MCF 10A (cell line): Measurements from ENCODE around the gene GRM7. TPM values are rescaled to one million over a fixed set of nuclear protein-coding genes. Genes with fewer than 3 reads are reported as not detected.

Experiments
- BruUV-seq: library from RNA; stranded (reverse); fragments of 400-500 nt; replicated peaks from 2 replicates; lab custom pipeline; 2021; lab: Mats Ljungman, UMichigan
- CTCF ChIA-PET: fragments of 300-600 bp; sonication (Branson Sonifier 250); formaldehyde crosslinking; extraction: SDS; loops from one replicate; lab custom pipeline; 2021; ENCODE audit warnings: antibody characterized with exemption, inconsistent platforms; lab: Yijun Ruan, JAX
- POLR2A ChIA-PET: fragments of 300-600, 350-650 bp; sonication (Branson Sonifier 250); formaldehyde crosslinking; extraction: SDS; loops from one replicate; lab custom pipeline; 2020; ENCODE audit warnings: antibody characterized with exemption, inconsistent platforms; lab: Yijun Ruan, JAX
- DNase-seq: peaks from one replicate; pipeline ENCODE4 v3.0.0-alpha.2; 2018; ENCODE audit not compliant: unreplicated experiment
- H3K27ac Mint-ChIP-seq: one replicate; pipeline ENCODE4 v1.8.0; 2022; ENCODE audit warnings: mild to moderate bottlenecking, low read depth, mixed read lengths; ENCODE audit not compliant: unreplicated experiment
- H3K27me3 Mint-ChIP-seq: one replicate; pipeline ENCODE4 v1.8.0; 2022; ENCODE audit warnings: mixed read lengths; ENCODE audit not compliant: insufficient read depth, unreplicated experiment
- H3K36me3 Mint-ChIP-seq: one replicate; pipeline ENCODE4 v1.8.0; 2022; ENCODE audit warnings: mild to moderate bottlenecking, moderate library complexity, mixed read lengths; ENCODE audit not compliant: insufficient read depth, unreplicated experiment
- H3K4me1 Mint-ChIP-seq: one replicate; pipeline ENCODE4 v1.8.0; 2022; ENCODE audit warnings: mixed read lengths; ENCODE audit not compliant: insufficient read depth, unreplicated experiment
- H3K4me3 Mint-ChIP-seq: one replicate; pipeline ENCODE4 v1.8.0; 2022; ENCODE audit warnings: mild to moderate bottlenecking, moderate library complexity, mixed read lengths; ENCODE audit not compliant: unreplicated experiment
- H3K9me3 Mint-ChIP-seq: one replicate; pipeline ENCODE4 v1.8.0; 2022; ENCODE audit warnings: mixed read lengths; ENCODE audit not compliant: unreplicated experiment
- intact Hi-C: fragments of 100-400 bp; cut with micrococcal nuclease; formaldehyde crosslinking; loops from 2 replicates; pipeline ENCODE4 v1.14.1; 2022
- total RNA-seq: library from RNA; stranded (reverse); gene quantifications from 2 replicates; pipeline ENCODE4 v1.2.3, GENCODE V29; 2022
- TF ChIP-seq, protein P1 (sequence below): fragments of 200-600 bp; IDR thresholded peaks from one replicate; pipeline ENCODE4 v1.8.0; 2022; ENCODE audit warnings: antibody characterized with exemption, mild to moderate bottlenecking; ENCODE audit not compliant: unreplicated experiment

Gene GRM7
- total RNA-seq, 1 experiment from 2014 or later = not detected

DNA sequence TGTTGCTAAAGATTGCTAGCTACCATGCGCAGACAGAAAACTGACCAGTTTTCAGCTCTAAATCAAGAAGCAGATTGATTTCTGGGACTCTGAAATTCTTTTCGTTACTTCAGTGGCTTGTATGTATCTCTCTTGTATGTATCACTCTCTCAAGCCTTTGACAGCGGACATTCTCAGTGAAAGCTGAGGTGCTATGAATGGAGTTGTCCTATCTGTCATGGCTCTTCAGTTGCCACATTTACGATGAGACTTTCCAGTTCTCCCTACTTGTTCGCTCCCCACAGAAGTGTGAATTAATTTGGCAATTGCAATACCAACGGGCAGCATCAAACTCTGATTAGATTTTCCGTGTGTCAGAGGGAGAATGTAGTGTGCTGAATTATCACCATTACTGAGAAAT lies 432.4 kb downstream of the GRM7 start:
- no peak overlapping the region for H3K4me3 Mint-ChIP-seq
- no peak overlapping the region for H3K27ac Mint-ChIP-seq
- CTCF ChIA-PET = interaction anchor here (0.6 to 1.0 kb wide), 2 partner anchors 295 to 987 kb away, joined by 3 to 4 read pairs; no protein-coding TSS in a partner anchor
- POLR2A ChIA-PET = no interaction called here
- peaks cover 8% of the 10 kb centered on the region for H3K4me1 Mint-ChIP-seq
- BruUV-seq = no TSS peak
- no peaks in the 10 kb centered on the region for H3K27me3 Mint-ChIP-seq
- intact Hi-C loops = no loop called here
- H3K9me3 Mint-ChIP-seq = no peaks in the 10 kb centered on the region
- TF ChIP-seq, protein P1, sequence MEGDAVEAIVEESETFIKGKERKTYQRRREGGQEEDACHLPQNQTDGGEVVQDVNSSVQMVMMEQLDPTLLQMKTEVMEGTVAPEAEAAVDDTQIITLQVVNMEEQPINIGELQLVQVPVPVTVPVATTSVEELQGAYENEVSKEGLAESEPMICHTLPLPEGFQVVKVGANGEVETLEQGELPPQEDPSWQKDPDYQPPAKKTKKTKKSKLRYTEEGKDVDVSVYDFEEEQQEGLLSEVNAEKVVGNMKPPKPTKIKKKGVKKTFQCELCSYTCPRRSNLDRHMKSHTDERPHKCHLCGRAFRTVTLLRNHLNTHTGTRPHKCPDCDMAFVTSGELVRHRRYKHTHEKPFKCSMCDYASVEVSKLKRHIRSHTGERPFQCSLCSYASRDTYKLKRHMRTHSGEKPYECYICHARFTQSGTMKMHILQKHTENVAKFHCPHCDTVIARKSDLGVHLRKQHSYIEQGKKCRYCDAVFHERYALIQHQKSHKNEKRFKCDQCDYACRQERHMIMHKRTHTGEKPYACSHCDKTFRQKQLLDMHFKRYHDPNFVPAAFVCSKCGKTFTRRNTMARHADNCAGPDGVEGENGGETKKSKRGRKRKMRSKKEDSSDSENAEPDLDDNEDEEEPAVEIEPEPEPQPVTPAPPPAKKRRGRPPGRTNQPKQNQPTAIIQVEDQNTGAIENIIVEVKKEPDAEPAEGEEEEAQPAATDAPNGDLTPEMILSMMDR = no peak
- H3K36me3 Mint-ChIP-seq = no peaks in the 10 kb centered on the region
- no peak for DNase-seq

DNA sequence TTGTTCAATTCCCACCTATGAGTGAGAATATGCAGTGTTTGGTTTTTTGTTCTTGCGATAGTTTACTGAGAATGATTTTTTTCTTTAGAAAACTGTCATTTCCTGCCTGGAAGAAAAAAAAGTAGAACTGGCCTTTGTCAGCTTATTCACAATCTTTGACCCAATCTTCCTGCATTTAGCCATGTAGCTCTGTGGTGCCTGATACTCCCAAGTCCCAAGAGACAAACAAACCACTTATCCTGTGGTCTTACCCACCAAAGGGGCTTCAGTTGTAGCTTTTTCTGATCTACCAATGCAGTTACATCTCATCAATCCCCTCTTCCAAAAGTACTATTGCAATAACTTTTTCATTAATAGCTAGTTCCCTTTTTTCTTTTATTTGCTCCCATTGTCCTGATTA lies 444.6 kb downstream of the GRM7 start:
- ChIA-PET CTCF (interaction anchor here (0.6 kb wide), 2 partner anchors 8 to 501 kb away, joined by 3 read pairs; no protein-coding TSS in a partner anchor), POLR2A (no interaction called here)
- H3K4me3 Mint-ChIP-seq = no peak overlapping the region
- H3K9me3 Mint-ChIP-seq = peaks cover 24% of the 10 kb centered on the region
- peaks cover 4% of the 10 kb centered on the region for H3K36me3 Mint-ChIP-seq
- H3K4me1 Mint-ChIP-seq = peaks cover 32% of the 10 kb centered on the region
- no peaks in the 10 kb centered on the region for H3K27me3 Mint-ChIP-seq
- no TSS peak for BruUV-seq
- DNase-seq = no peak
- TF ChIP-seq, protein P1 = no peak
- no peak overlapping the region for H3K27ac Mint-ChIP-seq
- intact Hi-C loops = no loop called here

DNA sequence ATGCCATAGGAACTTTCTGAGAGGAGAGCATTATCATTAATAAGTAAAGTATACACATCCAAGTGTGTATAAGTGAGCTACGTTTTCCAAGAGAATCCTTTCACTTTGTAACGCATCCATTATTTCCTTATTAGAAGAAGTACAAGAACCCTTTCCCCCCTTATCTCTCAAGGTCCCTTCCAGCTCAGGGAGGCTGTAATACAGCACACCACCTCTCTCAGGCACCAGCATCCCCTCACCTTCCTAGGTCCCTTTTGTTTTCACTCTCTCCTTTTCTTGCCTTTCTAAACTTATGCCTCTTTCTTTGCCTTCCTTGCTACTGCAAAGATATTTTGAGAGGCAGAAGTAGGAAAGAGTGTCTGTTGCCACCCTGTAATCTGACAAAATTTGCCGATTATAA lies 446.0 kb downstream of the GRM7 start:
- Mint-ChIP-seq H3K27me3 (no peaks in the 10 kb centered on the region), H3K36me3 (peaks cover 4% of the 10 kb centered on the region), H3K4me3 (no peak overlapping the region), H3K4me1 (peaks cover 32% of the 10 kb centered on the region), H3K27ac (no peak overlapping the region), H3K9me3 (peaks cover 15% of the 10 kb centered on the region)
- DNase-seq = no peak
- intact Hi-C loops = no loop called here
- ChIA-PET CTCF (interaction anchor here (0.9 kb wide), 1 partner anchor 19 kb away, joined by 3 read pairs; no protein-coding TSS in a partner anchor), POLR2A (interaction anchor here (0.7 kb wide), 1 partner anchor 24 kb away, joined by 3 read pairs; no protein-coding TSS in a partner anchor)
- no TSS peak for BruUV-seq
- TF ChIP-seq, protein P1 = no peak

DNA sequence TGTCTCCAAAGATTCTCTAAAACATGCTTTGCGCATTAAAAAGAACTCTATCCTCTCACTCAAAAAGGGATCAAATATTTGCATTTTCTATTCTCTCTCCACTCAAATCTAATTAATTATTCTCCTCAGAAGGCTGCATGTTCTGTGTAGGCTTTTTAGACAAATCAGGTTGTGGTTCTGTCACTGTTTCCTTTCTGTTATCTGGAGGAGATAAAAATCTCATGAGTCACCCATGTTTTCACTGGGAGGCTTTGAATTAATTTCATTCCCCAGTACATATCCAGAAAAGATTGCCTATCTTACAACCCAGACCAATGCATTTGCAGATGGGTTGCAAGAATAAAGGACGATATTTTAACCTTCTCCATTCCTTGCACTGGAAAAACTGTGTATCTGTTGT lies 446.5 kb downstream of the GRM7 start:
- TF ChIP-seq, protein P1 = no peak
- intact Hi-C loops = no loop called here
- Mint-ChIP-seq H3K4me1 (peaks cover 32% of the 10 kb centered on the region), H3K4me3 (no peak overlapping the region), H3K27ac (no peak overlapping the region), H3K36me3 (peaks cover 4% of the 10 kb centered on the region), H3K27me3 (no peaks in the 10 kb centered on the region), H3K9me3 (peaks cover 15% of the 10 kb centered on the region)
- no TSS peak for BruUV-seq
- POLR2A ChIA-PET = interaction anchor here (0.7 kb wide), 1 partner anchor 25 kb away, joined by 3 read pairs; no protein-coding TSS in a partner anchor
- CTCF ChIA-PET = interaction anchor here (0.9 kb wide), 1 partner anchor 20 kb away, joined by 3 read pairs; no protein-coding TSS in a partner anchor
- no peak for DNase-seq
